ENCODE data around the gene ATOSA. TPM values are rescaled to one million over a fixed set of nuclear protein-coding genes. Genes with fewer than 3 reads are reported as not detected.

The ATOSA gene
- total and polyA plus RNA-seq, 2 of the 8 experiments (the other 6 are each of a cell fraction or from before 2014, with no cell fraction given) = 4.6 to 7.9 TPM

DNA sequence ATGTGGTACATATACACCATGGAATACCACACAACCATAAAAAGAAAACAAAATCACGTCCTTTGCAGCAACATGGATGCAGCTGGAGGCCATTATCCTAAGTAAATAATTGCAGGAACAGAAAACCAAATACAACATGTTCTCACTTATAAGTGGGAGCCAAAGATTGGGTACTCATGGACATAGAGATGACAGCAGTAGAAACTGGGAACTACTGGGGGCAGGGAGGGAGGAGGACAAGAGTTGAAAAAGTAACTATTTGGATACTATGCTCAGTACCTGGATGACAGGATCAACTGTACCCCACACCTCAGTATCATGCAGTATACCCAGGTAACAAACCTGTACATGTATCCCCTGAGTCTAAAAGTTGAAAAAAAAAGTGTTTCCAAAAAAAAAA is 23.2 kb upstream of the ATOSA start:
- H2BK20ac ChIP-seq (ENCODE audit: low read length) = no peak overlapping the region
- H3K27me3 ChIP-seq (replicated peaks in 1 of 4; ENCODE audit: control insufficient read depth in 3 of 4, extremely low read depth in 1 of 4, insufficient read depth in 3 of 4, low read length in 3 of 4) = no peaks in the 10 kb centered on the region
- no peak overlapping the region for H3K56ac ChIP-seq (replicated peaks; ENCODE audit: insufficient read length, low read depth, low read length)
- no peaks in the 10 kb centered on the region for H4K20me1 ChIP-seq (replicated peaks in 1 of 2; ENCODE audit: control insufficient read depth in 1 of 2, insufficient read depth in 2 of 2, low read length in 2 of 2)
- no peak for FAIRE-seq
- 75% methylated on average over 1 of the region's 1 CpG; no CpG with 5 or more reads in 1 of the 2 experiments for WGBS, 2 experiments (ENCODE audit: extremely low coverage in 1 of 2, insufficient coverage in 1 of 2, insufficient read length in 1 of 2, insufficient replicate concordance in 2 of 2, low coverage in 1 of 2, low lambda C conversion rate in 2 of 2, missing lambda C conversion rate in 1 of 2)
- no peak overlapping the region for H4K8ac ChIP-seq (ENCODE audit: extremely low read depth, insufficient read depth, low read length)
- ChIA-PET POLR2A (ENCODE audit: partially characterized antibody) (no interaction called here), CTCF (ENCODE audit: partially characterized antibody) (interaction anchor here (0.6 kb wide), 1 partner anchor 72 kb away, joined by 3 read pairs; no protein-coding TSS in a partner anchor)
- H3K4ac ChIP-seq (replicated peaks; ENCODE audit: insufficient read length, low read depth, low read length) = no peak overlapping the region
- H3K36me3 ChIP-seq (ENCODE audit: control insufficient read depth in 2 of 4, insufficient read depth in 4 of 4, low read length in 3 of 4) = no peaks in the 10 kb centered on the region
- no peaks in the 10 kb centered on the region for H3K79me2 ChIP-seq (ENCODE audit: control insufficient read depth in 1 of 2, insufficient read depth in 2 of 2, low read length in 2 of 2)
- no peak overlapping the region for H4K5ac ChIP-seq (ENCODE audit: insufficient read length, low read depth, low read length)
- DNase-seq (ENCODE audit: low read depth in 1 of 2, low spot score in 2 of 2) = no peak
- H3K79me1 ChIP-seq (ENCODE audit: low read depth, low read length) = no peaks in the 10 kb centered on the region
- H3K18ac ChIP-seq (ENCODE audit: extremely low read depth, low read length) = no peak overlapping the region
- H3K9me3 ChIP-seq (ENCODE audit: insufficient read depth in 2 of 2, low read depth in 1 of 2, low read length in 1 of 2) = no peaks in the 10 kb centered on the region
- H4K91ac ChIP-seq (replicated peaks; ENCODE audit: insufficient read length, low read length) = no peak overlapping the region
- H2AK5ac ChIP-seq (ENCODE audit: low read depth, low read length) = no peak overlapping the region
- H3K9ac ChIP-seq (replicated peaks in 1 of 4; ENCODE audit: extremely low read depth in 1 of 4, low read depth in 3 of 4, low read length in 3 of 4) = no peak overlapping the region
- H3K4me1 ChIP-seq (replicated peaks in 1 of 4; ENCODE audit: control insufficient read depth in 3 of 4, insufficient read depth in 4 of 4, low read length in 3 of 4) = no peaks in the 10 kb centered on the region
- no peaks in the 10 kb centered on the region for H3K23me2 ChIP-seq (ENCODE audit: low read depth, low read length)
- no peak overlapping the region for H2BK5ac ChIP-seq (ENCODE audit: low read depth, low read length)
- no peak overlapping the region for H2BK15ac ChIP-seq (ENCODE audit: low read length)
- no peak overlapping the region for H3K14ac ChIP-seq (ENCODE audit: insufficient read length)
- H3K4me3 ChIP-seq (ENCODE audit: extremely low read depth in 1 of 4, insufficient read depth in 2 of 4, low read depth in 3 of 4, low read length in 4 of 4) = no peak overlapping the region
- no peak overlapping the region for H2BK12ac ChIP-seq (ENCODE audit: low read depth, low read length)
- no peak overlapping the region for H3K23ac ChIP-seq (ENCODE audit: insufficient read length)
- TF ChIP-seq CHD2 (IDR thresholded peaks at IDR 0.05; ENCODE audit: low read length) (no peak), FOSL1 (IDR thresholded peaks at IDR 0.05; ENCODE audit: insufficient read depth, low read depth, low read length) (no peak), RAD21 (IDR thresholded peaks at IDR 0.05 in 1 of 2, conservative IDR thresholded peaks at IDR 0.05 in 1 of 2; ENCODE audit: low read depth in 2 of 2, low read length in 2 of 2) (no peak), CBX8 (IDR thresholded peaks at IDR 0.05; ENCODE audit: borderline replicate concordance, low read depth, low read length) (no peak), SIN3A (conservative IDR thresholded peaks at IDR 0.05 in 1 of 2, IDR thresholded peaks at IDR 0.05 in 1 of 2; ENCODE audit: low read depth in 1 of 2, low read length in 2 of 2) (no peak), ASH2L (IDR thresholded peaks at IDR 0.05; ENCODE audit: low read length) (no peak), E2F6 (IDR thresholded peaks at IDR 0.05) (no peak), ZNF274 (IDR thresholded peaks at IDR 0.05; ENCODE audit: borderline replicate concordance, extremely low read depth, low read length) (no peak)
- H2AFZ ChIP-seq (ENCODE audit: low read length) = no peak overlapping the region
- H2BK120ac ChIP-seq (replicated peaks; ENCODE audit: low read depth, low read length) = no peak overlapping the region
- H3K4me2 ChIP-seq (ENCODE audit: insufficient read depth in 1 of 2, low read depth in 2 of 2, low read length in 2 of 2) = no peak overlapping the region
- no peak overlapping the region for H3K27ac ChIP-seq (ENCODE audit: low read depth, low read length)

Data from H1 (cell line).